Measurements from ENCODE around the gene PCNA. TPM values are rescaled to one million over a fixed set of nuclear protein-coding genes. Genes with fewer than 3 reads are reported as not detected.
"Not testable (repeated sequence)": the region's sequence is repeated elsewhere in the genome, so short reads cannot be mapped to it uniquely, and the experiment has no call there.

Gene PCNA
- total RNA-seq, 1 donor from 2014 or later = 497 TPM

DNA sequence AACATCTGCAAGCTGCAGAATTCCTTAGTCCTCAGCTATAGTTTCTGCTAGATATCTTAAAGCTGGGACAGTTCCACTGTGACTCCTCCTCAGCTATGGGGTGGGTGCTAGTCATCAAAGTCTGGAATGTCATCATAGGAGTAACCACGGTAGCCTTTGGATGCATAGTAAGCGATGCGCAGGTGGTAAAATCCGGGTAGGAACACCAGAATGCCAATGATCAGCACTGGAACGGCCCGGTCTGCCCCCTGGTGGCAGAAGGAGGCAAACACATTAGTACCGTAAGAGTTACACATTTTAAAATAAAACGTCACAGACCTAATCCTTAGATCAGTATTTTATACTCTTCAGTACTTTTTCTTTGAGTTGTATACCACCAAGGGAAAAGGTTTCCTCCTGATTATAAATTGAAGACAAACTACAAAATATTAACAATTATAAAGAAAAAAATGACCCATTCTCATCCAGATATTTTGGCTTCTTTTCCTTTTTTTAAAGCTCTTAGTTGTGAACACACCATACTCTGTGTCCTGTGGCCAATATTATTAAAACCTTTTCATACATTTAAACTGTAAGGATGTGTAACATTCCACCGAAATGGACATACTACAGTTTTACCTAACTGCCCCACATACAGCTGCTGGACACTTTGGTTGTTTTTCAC, 18.9 kb downstream of the PCNA start:
- intact Hi-C loops (cut with micrococcal nuclease) = loop anchor here (1.0 to 5.0 kb wide), 4 partner anchors 22 to 494 kb away; no protein-coding TSS in a partner anchor

DNA sequence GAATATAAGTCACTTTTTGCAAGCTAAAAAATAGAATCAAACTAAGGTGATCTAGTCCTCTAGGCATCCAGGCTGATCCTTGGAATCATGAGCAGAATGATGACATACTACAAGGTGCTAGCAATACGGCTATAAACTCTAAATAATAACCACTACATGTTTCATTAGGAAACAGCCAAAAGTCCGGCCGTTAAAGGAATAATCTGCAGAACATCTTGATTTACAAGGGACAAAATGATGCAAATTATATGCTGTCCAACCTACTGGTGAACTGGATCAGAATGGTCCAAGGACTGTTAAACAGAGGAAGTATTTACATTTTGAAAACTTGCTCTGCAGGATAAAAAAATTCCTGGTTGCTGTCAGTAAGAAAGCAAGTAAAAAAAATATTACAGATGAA, 19.8 kb downstream of the PCNA start:
- intact Hi-C loops (cut with micrococcal nuclease) = loop anchor here (1.0 to 5.0 kb wide), 5 partner anchors 21 to 493 kb away; no protein-coding TSS in a partner anchor

DNA sequence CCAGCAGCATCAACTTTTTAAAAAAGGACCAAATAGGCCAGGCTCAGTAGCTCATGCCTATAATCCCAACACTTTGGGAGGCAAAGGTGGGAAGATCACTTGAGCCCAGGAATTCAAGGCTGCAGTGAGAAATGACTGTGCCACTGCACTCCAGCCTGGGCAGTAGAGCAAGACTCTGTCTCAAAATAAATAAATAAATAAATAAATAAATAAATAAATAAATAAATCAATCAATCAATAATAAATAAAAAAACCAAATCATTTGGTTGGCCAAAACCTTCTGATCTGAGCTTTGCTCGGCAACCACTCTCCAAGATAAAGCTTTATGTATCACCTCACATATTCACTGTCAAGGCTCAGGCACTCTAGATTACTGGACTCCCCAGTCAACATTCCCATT, 20.7 kb downstream of the PCNA start:
- intact Hi-C loops (cut with micrococcal nuclease) = loop anchor here (2.0 kb wide), 1 partner anchor 138 kb away; no protein-coding TSS in a partner anchor

DNA sequence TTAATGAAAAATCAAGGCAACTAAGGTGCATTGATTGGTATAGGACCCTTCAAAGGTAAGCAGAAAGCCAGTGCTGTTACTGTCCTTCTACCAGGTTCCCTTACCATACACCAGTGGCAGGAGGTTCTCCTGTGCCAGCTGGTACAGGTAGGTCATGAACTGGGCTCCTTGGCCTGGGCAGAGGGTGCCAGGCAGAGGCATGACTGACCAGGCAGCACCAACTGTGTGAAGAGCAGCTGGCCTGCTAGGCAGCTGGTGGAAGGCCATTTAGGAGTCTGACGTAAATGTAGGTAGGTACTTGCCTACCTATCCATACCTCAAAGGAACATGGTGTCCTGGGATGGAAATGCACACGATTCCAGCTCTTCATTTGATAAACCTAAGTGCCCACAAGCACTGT, 23.3 kb downstream of the PCNA start:
- intact Hi-C loops (cut with micrococcal nuclease) = no loop called here

DNA sequence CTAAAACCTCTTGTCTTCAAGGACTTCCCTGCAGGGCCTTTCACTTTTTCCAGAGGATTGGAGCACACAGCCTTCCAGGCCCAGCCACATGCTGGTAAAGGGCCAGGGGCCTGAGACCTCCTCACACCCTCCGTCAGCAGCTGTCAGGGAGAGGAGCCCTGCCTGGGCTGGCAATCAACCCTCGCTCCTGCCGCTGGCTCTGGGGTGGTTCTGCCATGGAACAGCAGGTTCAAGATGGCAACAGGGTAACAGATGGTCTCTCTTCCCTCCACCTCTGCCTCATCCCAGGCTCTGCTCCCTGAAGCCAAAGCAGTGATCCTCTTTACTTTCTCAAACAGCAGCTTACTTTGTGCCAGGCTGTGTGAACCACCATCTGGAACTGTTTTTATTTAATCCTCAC, 23.8 kb downstream of the PCNA start:
- intact Hi-C loops (cut with micrococcal nuclease) = no loop called here

DNA sequence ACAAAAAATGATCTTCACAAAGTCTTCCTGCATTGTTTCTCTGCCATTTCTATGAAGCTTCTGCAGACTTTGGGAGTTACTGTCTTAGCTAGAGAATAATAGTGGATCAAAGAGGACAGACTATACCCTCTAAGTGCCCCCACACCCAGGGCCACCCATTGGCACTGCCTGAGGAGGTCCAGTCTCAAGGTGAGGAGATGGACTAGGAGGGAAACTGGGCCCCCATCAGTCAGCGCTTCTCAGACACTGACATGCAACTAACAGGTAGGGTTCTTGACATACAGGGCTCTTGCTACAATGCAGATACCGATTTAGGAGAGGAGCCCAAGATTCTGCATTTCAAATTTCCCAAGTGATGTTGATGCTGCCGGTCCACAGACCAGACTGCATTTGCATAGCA, 24.3 kb downstream of the PCNA start:
- intact Hi-C loops (cut with micrococcal nuclease) = no loop called here

DNA sequence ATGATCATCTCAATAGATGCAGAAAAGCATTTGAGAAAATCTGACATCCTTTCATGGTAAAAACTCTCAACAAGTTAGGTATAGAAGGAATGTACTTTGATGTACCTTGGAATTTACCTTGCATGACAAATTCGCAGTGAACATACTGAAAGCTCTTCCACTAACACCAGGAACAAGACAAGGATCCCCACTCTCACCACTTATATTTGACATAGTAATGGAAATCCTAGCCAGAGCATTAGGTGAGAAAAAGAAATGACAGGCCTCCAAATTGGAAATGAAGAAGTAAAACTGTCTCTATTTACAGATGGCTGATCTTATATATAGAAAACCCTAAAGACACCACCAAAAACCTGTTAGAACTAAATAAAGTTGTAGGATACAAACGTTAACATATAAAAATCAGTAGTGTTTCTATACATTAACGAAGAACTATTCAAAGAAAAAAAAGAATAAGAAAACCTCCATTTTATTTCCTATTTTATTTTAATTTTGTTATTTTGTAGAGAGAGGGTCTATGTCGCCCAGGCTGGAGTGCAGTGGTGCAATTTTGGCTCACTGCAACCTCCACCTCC, 26.9 kb downstream of the PCNA start:
- intact Hi-C loops (cut with micrococcal nuclease) = no loop called here

DNA sequence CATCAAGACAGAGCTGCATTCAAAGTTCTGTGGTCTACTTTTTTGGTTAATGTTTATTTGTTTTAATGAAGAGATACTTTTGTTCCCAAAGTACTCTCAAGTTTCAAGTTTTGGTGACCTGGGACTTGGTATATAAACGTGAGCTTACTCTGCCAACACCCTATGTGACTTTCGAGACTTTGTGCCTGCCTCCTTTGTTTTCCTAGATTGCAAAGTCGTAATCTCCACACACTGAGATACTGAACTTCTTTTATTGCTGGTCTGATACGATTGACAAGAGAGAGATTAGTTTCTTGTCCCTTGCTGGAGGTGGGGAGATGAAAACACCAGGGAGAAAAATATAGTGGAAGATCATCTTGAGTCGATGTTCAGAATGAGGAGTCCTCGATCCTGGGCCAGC, 27.9 kb downstream of the PCNA start:
- intact Hi-C loops (cut with micrococcal nuclease) = no loop called here

DNA sequence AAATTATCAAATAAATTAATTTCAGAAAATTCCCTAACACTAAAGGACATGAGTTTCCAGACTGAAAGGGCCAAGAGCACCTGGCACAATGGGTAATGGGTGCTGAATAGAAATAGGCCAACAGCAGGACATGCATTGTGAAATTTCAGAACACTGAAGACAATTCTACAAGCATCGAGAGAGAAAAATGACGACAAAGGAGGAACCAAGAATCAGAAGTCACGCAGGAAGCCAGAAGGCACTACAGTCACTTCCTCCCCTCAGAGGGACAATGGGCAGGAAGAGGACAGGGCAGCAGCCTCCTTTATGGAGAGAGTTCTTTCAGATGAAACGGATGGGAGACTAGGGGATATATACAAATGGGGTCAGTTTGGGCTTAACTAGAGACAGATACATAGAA, 29.6 kb downstream of the PCNA start:
- intact Hi-C loops (cut with micrococcal nuclease) = no loop called here

DNA sequence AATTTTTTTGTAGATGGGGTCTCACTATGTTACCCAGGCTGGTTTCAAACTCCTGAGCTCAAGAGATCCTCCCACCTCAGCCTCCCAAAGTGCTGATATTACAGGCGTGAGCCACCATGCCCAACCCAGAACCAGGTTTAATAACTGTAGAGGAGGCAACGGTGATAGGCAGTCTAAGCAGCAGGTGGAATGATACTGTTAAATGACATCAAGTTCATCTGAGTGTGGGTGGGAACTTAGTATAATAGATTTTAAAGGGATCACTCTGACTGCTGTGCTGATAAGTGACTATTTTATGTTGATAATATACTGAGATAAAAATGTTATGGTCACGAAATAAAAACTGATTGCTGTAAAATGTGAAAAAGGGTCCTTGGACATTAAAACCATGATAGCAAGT, 31.1 kb downstream of the PCNA start:
- intact Hi-C loops (cut with micrococcal nuclease) = no loop called here

DNA sequence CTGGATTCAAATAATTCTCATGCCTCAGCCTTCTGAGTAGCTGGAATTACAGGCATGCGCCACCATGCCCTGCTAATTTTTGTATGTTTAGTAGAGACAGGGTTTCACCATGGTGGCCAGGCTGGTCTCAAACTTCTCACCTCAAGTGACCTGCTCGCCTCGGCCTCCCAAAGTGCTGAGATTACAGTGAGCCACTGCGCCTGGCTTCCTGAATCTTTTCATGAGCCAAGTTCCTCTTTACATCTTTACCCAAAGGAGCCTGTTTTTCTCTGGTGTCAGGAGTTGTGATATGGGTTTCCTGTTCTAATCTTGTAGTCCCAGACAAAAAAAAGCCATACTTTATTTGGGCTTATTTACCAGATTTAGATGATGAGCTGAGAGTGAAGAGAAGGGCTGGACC, 34.4 kb downstream of the PCNA start:
- intact Hi-C loops (cut with micrococcal nuclease) = no loop called here

DNA sequence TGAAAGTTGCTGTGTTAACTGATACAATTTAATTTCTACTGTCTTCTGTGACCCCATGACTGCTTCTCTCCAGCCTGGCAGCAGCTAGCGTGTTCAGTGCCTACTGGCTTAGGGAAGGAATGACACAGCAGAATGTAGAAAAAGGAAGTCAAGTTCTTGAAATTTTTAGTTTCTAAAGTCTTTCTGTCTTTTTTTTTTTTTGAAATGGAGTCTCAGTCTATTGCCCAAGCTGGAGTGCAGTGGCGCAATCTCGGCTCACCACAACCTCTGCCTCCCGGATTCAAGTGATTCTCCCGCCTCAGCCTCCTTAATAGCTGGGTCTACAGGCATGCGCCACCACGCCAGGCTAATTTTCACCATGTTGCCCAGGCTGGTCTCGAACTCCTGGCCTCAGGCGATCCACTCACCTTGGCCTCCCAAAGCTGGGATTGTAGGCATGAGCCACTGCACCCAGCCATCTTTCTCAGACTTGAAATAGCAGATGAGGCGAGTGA, 39.3 kb downstream of the PCNA start:
- intact Hi-C loops (cut with micrococcal nuclease) = no loop called here

DNA sequence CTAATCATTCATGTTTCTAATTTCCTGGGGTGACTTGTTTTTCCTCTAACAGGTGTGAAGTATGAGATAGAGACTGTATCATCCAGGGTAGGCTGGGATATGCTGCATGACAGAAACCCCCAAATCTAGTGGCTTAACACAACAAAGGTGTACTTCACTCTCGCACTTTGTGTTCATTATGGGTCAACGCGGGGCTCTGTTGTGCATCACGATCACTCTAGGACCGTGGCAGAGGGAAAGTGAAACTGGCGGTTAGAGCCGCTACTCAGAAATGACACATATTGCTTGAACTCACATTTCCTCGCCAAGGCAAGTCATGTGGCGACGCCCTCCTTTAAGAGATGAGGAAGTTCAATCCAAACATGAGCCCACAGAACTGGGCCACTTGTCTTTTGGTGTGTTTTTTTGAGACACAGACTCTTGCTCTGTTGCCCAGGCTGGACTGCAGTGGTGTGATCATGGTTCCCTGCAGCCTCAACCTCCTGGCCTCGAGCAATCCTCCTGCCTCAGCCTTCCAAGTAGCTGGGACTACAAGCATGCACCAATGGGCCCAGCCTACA, 41.3 kb downstream of the PCNA start:
- intact Hi-C loops (cut with micrococcal nuclease) = loop anchor here (1.0 to 2.0 kb wide), 9 partner anchors 9 to 264 kb away; partner anchors contain the start of genes CDS2 and SLC23A2

DNA sequence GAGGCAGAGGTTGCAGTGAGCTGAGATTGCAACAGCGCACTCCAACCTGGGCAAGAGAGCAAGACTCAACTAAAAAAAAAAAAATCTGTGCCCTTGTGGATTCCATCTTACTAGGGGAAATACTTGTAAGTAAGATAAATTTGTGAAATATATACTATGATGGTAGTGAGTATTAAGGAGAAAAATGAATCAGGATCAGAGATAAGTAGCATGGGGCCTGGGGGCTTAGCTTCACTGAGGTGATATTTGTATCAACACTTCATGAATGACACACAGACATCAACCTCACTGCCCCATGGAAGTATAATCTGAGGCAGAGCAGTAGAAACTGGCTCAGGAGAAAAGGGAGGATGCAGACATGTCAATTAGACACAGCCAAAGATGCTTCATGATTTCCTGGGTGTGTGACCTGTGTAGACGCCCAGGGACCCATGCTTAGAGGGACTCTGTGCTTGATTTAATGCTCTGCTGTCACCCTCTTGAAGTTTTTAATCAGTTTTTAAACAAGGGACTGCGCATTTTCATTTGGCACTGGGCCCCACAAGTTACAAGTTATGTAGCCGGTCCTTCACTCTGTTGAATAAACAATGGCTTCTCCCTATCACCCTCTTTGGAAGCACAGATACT, 41.9 kb downstream of the PCNA start:
- intact Hi-C loops (cut with micrococcal nuclease) = loop anchor here (1.0 to 2.0 kb wide), 9 partner anchors 9 to 264 kb away; partner anchors contain the start of genes CDS2 and SLC23A2

DNA sequence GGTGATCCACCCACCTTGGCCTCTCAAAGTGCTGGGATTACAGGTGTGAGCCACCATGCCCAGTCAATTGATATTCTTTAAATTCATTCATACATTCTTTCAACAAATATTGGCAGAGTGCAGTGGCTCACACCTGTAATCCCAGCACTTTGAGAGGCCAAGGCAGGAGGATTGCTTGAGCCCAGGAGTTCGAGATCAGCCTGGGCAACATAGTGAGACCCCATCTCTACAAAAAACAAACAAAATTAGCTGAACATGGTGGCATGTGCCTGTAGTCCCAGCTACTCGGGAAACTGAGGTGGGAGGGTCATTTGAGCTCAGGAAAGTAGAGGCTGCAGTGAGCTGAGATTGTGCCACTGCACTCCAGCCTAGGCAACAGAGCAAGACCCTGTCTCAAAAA, 42.8 kb downstream of the PCNA start:
- intact Hi-C loops (cut with micrococcal nuclease) = not testable (repeated sequence)

DNA sequence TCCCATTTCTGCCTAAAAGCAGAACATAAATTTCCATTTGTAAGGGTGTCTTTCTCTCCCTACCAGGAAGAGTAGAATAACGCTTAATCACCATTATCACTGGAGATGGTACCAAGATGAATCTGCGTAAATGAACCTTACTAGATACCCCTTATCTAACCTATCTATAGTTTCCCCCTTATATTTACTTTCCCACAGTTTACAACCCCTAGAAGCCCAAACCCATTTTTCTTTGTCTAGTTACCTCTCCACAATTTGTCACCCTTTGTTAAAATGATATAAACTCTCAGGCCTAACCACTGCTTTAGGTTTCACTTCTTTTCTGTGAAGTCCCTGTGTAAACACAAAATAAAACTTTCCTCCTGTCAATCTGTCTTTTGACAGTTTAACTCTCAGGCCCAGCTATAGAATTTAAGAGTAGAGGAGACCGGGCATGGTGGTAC, 45.5 kb downstream of the PCNA start:
- intact Hi-C loops (cut with micrococcal nuclease) = no loop called here

DNA sequence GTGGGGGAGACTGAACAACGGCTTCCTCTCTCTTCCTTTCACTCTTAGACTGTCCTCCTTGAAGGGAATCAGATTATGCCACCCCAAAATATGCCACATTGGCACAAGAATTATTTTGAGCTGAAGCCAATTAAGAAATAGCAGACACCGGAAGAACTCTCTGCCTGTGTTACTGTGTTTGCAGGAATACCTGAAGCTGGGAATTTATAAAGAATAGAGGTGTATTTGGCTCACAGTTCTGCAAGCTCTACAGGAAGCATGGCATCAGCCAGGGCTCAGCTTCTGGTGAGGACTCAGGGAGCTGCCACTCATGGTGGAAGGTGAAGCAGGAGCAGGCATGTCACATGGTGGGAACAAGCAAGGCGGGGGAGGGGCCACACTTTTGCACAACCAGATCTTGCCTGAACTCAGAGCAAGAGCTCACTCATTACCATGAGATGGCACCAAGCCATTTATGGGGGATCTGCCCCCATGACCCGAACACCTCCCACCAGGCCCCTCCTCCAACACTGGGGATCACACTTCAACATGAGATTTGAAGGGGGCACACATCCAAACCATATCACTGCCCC, 46.0 kb downstream of the PCNA start:
- intact Hi-C loops (cut with micrococcal nuclease) = no loop called here

DNA sequence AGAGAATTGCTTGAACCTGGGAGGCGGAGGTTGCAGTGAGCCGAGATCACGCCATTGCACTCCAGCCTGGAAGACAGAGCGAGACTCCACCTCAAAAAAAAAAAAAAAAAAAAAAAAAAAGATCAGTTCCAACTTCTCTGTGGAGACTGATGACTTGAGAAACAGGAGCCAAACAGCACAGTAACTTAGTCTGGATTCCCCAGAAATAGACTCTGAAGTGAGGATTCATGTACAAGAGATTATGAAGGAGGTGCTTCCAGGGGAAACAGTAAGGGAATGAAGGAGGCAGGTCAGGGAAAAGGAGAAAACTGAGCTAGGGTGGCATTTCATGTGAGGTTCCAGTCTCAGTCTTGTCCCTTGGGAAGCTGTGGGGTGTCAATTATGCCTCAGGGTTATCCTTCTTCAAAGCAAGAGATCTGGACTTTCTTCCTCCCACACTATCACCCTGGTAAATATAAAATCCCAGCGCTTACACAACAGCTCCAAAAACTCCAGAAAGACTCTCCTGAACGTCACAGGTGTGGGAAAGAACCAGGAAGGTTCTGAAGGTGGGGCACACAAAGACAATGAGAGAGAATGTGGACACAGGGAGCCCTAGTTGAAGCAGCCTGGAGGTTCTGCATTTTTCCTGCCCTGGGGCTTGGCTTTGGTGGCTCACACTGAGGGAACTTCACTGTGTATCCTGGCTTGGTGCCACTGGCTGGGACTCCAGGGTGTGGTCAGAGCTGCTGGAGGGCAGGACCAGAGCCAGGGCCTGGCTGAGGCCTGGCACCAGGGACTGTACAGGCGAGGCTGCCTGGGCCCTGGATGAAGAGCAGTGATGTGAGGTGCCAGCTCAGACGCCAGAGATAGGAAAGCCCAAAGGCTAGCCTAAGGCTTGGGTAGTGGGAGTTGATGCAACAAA, 46.8 kb downstream of the PCNA start:
- intact Hi-C loops (cut with micrococcal nuclease) = no loop called here

DNA sequence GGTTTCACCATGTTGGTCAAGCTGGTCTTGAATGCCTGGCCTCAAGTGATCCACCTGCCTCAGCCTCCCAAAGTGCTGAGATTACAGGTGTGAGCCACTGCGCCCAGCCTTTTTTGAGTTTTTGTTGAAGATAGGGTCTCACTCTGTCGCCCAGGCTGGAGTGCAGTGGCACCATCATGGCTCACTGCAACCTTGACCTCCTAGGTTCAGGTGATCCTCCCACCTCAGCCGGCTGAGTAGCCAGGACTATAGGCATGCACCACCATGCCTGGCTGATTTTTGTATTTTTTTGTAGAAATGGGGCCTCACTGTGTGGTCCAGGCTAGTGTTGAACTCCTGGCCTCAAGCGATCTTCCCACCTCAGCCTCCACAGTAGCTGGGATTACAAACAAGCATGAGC, 47.8 kb downstream of the PCNA start:
- intact Hi-C loops (cut with micrococcal nuclease) = not testable (repeated sequence)

DNA sequence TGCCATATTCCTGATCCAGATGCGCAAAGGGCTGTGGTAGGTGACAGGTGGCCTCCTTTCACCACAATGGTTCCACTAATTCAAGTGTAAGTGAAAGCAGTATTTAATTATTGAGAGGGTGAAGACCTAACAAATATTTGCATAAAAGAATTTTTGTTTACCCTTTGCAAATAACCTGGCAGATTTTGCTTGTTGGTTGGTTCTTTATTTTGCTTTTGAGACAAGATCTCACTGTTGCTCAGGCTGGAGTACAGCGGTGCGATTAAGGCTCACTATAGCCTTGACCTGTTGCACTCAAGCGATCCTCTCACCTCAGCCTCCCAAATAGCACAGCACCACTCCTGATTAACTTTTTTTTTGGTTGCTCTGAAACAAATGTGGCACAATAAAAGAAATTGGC, 49.2 kb downstream of the PCNA start:
- intact Hi-C loops (cut with micrococcal nuclease) = no loop called here

DNA sequence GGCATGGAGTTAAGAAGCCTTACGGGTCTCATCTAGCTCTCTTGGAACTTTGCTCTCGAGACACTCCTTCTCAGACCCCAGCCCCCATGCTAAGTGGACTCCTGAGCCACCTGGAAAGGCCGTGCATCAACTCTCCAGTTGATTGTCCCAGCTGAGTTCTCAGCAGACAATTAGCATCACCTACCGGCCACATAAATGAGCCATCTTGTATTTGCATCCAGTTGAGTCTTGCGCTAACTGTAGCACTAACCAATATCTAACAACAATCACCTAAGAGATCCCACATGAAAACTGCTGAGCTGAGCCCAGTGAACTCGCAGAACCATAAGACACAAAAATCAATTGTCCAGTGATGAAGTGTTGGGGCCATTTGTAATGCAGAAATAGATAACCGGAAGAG, 49.7 kb downstream of the PCNA start:
- intact Hi-C loops (cut with micrococcal nuclease) = no loop called here

Data from T-helper 2 cell treated with Interferon-gamma antibody and Interleukin-4, amounts not matched to agents 100 ng/mL and 5 ng/mL, for 36 hours (primary cell).